ENCODE data around the gene ZNF621.

- TF ChIP-seq CTCF (IDR thresholded peaks at IDR 0.05; ENCODE audit: poor library complexity) (no peak), EZH2 (IDR thresholded peaks at IDR 0.05; ENCODE audit: borderline replicate concordance) (no peak), EZH2phosphoT487 (IDR thresholded peaks at IDR 0.05; ENCODE audit: low read depth, severe bottlenecking, unreplicated experiment) (no peak)
Observed at GRCh38 chr3:40487172-40487571, 37.6 kb upstream of the ZNF621 start.

Measured in hepatocyte (in vitro differentiated cells).